HG02938 (cell line): Measurements from ENCODE around the gene GBF1.

ENCODE experiments used
- ATAC-seq: cut with Tn5 transposase; IDR thresholded peaks from one replicate; pipeline ENCODE4 v1.9.1; 2021; ENCODE audit warnings: mild to moderate bottlenecking, moderate library complexity; ENCODE audit not compliant: unreplicated experiment

GBF1 gene

GRCh38 chr10:102262744-102263370 lies 17.5 kb downstream of the GBF1 start:
- ATAC-seq = no peak

GRCh38 chr10:102264371-102264770 lies 19.0 kb downstream of the GBF1 start:
- no peak for ATAC-seq

- ATAC-seq = no peak
These were observed 21.3 kb downstream of the GBF1 start for GRCh38 chr10:102266670-102267069.

GRCh38 chr10:102267748-102268147 lies 22.4 kb downstream of the GBF1 start:
- ATAC-seq = no peak

- ATAC-seq = no peak
These were observed 23.1 kb downstream of the GBF1 start for GRCh38 chr10:102268375-102268888.

- no peak for ATAC-seq
These were observed 23.7 kb downstream of the GBF1 start for GRCh38 chr10:102269017-102269416.

GRCh38 chr10:102274062-102274461 lies 28.7 kb downstream of the GBF1 start:
- no peak for ATAC-seq

GRCh38 chr10:102275343-102275742 lies 30.0 kb downstream of the GBF1 start:
- ATAC-seq = no peak

GRCh38 chr10:102279104-102279503 lies 33.8 kb downstream of the GBF1 start:
- no peak for ATAC-seq

- no peak for ATAC-seq
These were observed 35.2 kb downstream of the GBF1 start for GRCh38 chr10:102280397-102281101.

GRCh38 chr10:102281102-102281487 lies 35.8 kb downstream of the GBF1 start:
- no peak for ATAC-seq

GRCh38 chr10:102283488-102283887 lies 38.2 kb downstream of the GBF1 start:
- no peak for ATAC-seq

GRCh38 chr10:102283890-102284289 lies 38.6 kb downstream of the GBF1 start:
- no peak for ATAC-seq

- no peak for ATAC-seq
These were observed 39.2 kb downstream of the GBF1 start for GRCh38 chr10:102284531-102284930.

- ATAC-seq = no peak
These were observed 39.8 kb downstream of the GBF1 start for GRCh38 chr10:102285133-102285532.

GRCh38 chr10:102286216-102286615 lies 40.9 kb downstream of the GBF1 start:
- no peak for ATAC-seq

- no peak for ATAC-seq
These were observed 42.2 kb downstream of the GBF1 start for GRCh38 chr10:102287538-102287937.

- no peak for ATAC-seq
These were observed 42.7 kb downstream of the GBF1 start for GRCh38 chr10:102287991-102288390.

GRCh38 chr10:102289356-102289755 lies 44.0 kb downstream of the GBF1 start:
- no peak for ATAC-seq

- ATAC-seq = no peak
These were observed 44.5 kb downstream of the GBF1 start for GRCh38 chr10:102289840-102290239.

- no peak for ATAC-seq
These were observed 46.0 kb downstream of the GBF1 start for GRCh38 chr10:102291221-102291905.

GRCh38 chr10:102297101-102297500 lies 51.8 kb downstream of the GBF1 start:
- ATAC-seq = no peak
